Colon (tissue), 2 donors: Measurements from ENCODE around the gene PRR5L.

Experiments used
- FAIRE-seq: peaks from 2 replicates; lab custom pipeline; 2012; peaks lifted over from hg19 to GRCh38; lab: Jason Lieb, UNC
- donor health status: control.
- donor health status: control.

Gene PRR5L

GRCh38 chr11:36402568-36403170 lies 106.6 kb downstream of the PRR5L start:
- FAIRE-seq, result no peak

DNA sequence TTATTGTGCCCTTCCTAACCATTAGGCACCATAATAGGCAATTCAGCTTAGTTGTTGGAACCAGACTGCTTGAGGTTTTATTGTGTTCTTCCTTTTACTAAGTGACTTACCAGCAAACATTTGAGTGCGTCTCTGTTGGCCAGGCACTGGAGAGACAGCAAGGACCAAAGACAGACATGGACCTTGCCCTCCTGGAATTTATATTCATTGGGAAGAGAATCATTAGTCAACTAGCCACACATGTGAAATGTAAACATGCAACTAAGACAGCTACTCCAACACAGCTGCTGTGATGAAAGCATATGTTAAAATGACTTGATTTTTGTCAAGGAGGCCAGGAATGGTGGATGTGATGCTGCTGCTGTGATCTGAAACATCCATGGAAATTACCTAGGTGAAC lies 107.6 kb downstream of the PRR5L start:
- FAIRE-seq, result no peak

DNA sequence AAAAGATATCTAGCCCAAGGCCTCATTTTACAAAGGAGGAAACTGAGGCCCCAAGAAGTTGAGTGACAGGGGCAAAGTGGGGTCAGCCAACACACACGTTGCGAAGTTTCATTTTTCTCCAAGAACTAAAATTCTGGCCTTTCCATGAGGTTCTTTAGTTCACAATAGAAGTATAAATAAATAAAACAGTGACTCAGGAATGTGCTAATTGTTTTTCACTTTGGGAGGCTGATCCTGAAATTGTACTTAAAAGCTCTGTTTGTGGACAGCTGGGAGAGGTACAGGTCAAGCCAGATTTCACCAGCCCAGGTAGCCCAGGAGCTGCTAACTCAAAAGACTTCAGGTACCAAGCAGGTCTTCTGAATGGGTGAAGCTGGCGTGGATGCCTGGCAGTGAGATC lies 108.7 kb downstream of the PRR5L start:
- FAIRE-seq, result no peak

- no peak for FAIRE-seq
These were observed 109.7 kb downstream of the PRR5L start for GRCh38 chr11:36405585-36406367.

DNA sequence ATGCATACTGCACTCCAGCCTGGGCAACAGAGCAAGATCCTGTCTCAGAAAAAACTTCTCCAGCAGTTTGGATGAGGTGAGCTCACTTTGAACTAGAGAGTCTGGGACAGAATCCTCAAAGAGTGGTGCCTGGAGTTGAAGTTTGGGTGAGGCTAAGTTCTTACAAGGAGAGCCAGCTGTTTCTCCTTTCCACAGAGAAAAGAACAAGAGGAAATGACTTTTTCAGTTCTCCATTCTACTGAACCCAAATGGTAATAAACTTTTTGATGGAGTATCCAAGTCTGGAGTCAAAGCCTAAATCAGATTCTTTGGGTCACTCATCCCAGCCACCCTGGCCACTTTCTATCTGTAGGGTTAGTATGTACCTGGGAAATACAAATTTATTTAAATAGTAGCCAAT lies 111.3 kb downstream of the PRR5L start:
- FAIRE-seq, result no peak

DNA sequence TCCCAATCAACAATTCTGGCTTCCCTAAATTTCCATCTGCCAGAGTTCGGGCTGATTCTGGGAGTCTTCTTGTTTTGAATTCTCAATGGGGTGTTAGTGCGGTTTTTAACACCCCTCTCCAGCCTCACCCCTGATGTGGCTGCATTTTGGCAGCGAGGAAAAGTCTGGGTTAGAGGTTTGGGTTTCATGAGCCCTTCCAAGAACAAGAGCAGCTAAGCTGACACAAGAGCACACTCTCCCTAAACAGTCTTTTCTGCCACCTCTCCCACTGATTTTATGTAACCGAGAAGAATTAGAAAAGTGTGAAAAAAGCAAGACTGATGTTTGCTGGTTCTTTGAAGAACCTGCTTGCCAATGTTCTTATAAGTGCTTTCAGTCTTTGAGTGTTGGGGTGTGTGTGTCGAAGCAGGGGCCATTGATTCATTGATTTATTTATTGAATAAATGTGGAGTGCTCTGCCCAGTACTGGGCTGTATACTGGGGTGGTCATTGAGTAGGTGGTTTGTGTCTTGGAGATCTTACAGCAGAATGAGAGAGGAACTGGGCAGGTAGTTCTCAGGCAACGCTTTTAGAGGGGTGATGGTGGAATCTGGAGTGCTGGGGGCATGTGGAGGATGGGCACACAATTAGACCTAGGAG lies 112.5 kb downstream of the PRR5L start:
- FAIRE-seq, result no peak

DNA sequence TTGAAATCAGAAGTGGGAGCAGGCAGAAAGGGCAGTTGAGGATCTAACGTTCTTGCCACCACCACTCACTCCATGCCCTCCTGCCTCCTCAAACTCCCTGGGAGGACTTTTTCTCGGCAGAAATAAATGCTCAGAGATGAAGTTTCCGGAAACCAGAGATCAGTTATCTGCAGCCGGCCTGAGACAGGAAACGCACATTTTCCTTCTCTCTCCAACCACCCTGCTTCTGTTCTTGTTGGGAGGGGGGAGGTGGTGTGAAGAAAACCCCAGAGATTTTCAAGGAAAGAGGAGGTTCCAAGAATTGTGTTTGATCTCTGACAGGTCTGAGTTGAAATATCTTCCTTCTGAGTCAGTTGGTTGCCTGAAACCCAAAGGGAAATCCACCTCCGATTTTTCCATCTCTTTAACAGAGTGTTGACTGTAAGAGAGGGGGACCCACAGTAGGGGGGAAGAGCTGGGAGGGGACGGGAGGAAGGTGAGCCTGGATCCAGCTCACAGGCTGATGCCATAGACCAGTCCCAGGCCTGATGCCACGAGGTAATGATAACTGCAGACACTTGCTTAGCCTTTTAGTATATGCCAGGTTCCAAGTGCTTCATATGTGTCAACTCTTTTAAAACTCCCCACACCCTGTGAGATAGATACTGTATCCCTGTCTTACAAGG lies 113.2 kb downstream of the PRR5L start:
- no peak for FAIRE-seq

GRCh38 chr11:36411202-36411640 lies 115.1 kb downstream of the PRR5L start:
- FAIRE-seq, result no peak

DNA sequence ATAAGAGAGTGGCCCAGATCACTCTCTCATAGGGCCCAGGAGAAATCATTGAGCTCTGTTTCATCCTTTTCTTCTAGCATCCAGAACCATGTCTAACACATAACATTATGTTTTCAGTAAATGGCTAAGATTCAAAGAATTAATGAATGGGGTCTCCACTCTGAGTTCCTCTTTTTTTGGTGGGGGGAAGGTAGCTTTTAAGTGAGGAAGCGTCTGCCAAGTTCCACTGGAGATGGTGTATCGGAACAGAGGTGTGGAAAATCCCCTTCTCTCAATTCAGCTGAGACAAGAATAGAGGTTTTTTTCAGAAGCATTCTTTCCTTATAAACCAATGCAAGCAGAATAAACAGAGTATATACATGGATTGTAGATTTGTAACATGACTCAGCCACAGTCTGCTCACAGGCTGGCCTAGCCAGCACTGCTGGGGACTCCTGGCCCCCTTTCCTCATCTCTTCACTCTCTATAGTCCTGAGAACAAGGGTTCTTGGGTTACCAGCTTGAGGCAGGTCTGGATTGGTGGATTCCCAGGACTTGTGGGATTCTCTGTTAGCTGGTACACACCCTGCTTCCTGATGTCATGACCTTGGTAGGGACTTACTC lies 116.8 kb downstream of the PRR5L start:
- FAIRE-seq, result no peak

DNA sequence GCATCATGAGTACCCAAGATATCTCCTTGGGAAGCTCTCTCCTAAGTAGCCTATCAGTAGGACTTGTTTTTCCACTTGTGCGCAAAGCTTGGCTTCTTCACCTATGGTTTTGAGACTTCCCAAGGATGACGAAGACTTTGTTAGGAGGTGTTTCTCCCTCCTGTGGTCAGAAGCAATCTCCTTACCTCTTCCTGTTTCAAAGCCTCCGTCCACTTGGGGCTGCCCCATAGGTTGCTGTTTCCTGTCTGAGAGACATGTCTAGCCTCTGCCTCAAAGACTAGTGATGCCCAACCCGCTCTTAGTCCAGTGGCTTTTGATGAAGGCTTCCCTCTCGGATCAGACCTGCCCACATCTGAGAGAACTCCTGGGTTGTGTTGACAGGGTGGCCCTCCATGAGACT lies 121.1 kb downstream of the PRR5L start:
- no peak for FAIRE-seq

DNA sequence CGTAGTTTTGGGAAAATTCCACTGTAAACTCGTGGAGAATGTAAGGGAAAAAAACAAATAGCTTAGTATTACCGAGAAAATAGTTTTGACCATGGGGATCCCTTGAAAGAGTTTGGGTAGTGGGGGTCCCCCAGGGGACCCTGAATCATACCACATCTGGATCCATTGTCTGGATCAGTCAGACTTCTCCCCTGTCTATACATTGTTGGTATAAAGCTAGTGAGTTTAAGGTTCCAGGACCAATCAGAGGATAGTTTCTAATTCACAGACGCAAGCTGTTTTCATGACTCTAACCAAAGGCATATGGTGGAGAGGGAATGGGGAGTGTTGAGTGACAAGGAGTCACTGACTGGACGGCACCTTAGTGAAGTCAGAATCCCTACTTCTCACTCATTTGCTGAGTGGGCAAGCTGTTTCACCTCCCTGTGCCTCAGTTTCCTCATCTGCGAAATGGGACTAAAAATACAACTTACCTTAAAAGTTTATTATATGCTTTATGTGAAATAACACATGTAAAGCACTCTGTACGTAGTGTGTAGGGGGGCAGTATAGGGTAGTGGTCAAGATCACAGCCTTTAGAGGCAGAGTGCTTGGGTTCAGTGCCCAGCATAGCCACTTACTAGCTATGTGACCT lies 123.8 kb downstream of the PRR5L start:
- no peak for FAIRE-seq

DNA sequence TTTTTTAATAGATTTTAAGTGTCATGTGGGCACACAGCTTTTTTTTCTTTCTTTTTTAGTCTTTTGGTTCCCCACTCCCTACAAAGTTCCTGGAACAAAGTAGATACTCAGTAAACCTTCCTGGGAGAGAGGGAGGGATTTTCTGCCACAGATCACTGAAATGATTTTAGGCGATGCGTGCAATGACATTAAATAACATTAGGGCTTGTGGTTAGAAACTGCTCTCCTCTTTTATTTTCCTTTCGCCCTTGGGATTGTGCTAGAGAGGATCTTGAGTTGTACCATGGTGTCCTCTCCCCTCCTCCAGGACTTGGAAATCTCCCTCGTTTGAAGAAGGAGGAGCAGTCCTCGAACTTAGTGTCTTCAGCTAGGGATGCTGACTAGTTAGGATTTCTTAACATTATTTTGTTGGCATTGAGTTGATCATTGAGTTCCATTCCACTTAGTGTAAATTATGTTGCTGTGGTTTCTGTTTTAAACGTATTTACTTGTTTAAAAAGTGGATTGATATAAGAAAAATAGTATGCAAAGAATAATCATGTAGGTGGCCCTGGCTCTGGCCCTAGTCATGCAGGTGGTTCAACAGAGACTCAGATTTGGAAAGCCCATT lies 125.6 kb downstream of the PRR5L start:
- no peak for FAIRE-seq

DNA sequence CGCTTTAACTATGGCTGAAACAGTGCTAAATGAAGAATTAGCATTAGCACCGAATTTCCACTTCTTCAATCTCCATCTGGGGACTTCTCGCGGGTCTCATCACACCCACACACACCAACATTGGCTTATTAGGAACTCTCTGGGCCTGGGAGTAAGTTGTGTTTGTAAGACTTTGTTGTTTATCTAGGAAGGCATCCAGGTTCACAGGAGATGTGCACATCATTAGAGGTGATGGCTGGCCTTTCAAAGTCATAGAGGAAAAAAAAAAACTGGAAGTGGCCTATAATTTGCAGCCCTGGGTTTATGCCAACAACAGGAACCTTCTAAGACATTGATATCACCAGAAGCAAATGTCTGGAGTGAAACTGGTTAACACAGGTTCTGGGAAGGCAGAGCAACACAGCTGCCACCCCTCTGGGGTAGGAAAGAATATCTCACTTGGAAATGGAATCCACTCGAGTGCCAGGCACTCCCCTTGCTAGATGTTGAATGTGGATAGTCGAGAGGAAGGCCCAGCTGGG lies 129.5 kb downstream of the PRR5L start:
- no peak for FAIRE-seq

DNA sequence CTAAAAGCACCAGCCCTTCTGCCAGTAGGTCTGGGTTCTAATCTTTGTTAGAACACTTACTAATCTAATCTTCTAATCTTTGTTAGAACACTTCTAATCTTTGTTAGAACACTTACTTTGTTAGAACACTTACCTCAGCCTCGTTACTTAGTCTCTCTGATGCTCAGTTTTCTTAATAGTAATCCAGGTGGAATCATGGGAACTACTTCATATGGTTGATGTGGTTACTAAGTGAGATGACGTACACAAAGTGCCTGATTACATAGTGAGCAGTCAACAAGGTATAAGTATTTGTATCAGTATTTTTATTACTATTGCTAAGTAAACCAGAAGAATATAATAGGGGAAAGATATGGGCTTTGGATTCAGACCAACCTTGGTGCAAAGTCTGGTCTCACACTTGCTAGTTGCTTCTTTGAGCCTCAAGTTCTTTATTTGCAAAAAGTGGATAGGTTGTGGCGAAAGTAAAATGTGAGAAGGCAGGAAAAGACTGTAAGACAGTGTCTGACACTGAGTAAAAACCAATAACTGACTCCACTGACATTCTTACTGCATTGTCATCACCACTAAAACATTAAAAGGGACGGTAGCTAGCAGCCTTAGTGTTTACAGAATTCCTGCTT lies 130.2 kb downstream of the PRR5L start:
- no peak for FAIRE-seq

- FAIRE-seq, result no peak
These were observed 131.0 kb downstream of the PRR5L start for GRCh38 chr11:36427079-36427478.

GRCh38 chr11:36427876-36428275 lies 131.8 kb downstream of the PRR5L start:
- no peak for FAIRE-seq

DNA sequence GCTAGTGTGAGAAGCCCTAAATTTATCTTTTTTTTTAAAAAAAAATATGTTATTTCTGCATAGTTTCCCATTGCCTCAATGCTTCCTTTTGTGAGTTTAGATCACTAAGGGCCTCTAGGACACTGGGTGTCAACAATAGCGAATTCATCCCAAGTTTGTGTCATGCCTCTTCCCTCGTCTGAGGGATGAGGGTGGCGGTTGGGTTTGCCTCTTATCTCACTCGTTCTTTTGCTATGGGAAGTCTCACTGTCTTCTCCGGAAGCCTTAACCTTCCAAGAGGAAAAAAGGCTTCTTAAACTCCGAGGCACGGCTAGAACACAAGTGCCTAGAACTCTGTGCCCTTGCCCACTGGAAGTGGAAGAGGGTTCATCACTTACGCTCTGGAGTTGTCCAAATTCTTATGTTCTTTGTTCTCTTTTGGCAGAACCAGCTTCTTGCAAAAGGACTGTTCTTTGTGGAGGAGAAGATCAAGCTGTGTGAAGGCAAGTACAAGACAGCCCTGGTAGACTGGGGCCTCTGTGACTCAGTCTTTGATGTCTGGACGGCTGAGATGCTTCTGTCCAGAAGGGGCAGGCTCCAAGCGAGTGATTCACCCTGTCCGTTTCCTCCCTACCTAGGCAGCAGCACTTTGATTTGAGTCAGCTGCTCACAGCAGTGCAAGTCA lies 135.5 kb downstream of the PRR5L start:
- no peak for FAIRE-seq

GRCh38 chr11:36432093-36432469 lies 136.0 kb downstream of the PRR5L start:
- FAIRE-seq, result no peak

DNA sequence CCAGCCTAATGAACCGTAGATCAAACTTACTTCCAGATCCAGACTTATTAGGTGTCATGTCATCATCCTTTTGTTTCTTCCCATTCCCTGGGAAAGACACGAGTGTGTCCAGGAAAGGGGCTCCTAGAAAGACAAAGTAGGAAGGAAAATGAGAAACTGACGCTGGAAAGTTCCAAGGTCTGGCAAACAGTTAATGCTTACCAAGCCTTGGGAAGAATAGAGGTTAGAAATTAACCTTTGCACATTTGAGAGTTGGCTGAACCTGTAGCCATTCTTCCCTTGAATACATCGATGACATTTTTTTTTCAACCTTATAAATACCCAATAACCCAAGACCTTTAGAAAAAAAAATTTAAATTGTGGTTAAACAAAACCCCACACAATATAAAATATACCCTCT lies 136.7 kb downstream of the PRR5L start:
- FAIRE-seq, result no peak

GRCh38 chr11:36436064-36436463 lies 140.0 kb downstream of the PRR5L start:
- FAIRE-seq, result no peak
